ENCODE measurements around the gene SLITRK5. TPM values are rescaled to one million over a fixed set of nuclear protein-coding genes. Genes with fewer than 3 reads are reported as not detected.

SLITRK5 gene
- total RNA-seq (2022; extraction: Qiagen RNA extraction; ENCODE audit: low read depth), result 0.47 to 0.60 TPM (median 0.55 TPM) in 5 replicates

GRCh38 chr13:87671031-87671752 is at the start of gene SLITRK5:
Gene SLITRK5 (plus strand): TSS chr13:87671371. CDS start chr13:87675389, 4,018 bp downstream.

Measured in A549 treated with ZK216348 at 1 μM for 4 hours (cell line).